Liver (tissue), 3 donors: ENCODE results near the gene PSMG3.

Source experiments
- EGR1 ChIP-seq, 2 donors: IDR thresholded peaks; 2 replicates each; pipeline ENCODE4 v1.6.1; 2016 to 2018; ENCODE audit warnings: antibody characterized with exemption in 2 of 2, low read depth in 2 of 2
- FOXA1 ChIP-seq: IDR thresholded peaks from 2 replicates; pipeline ENCODE4 v1.6.1; 2016; ENCODE audit warnings: antibody characterized with exemption
- GABPA ChIP-seq, 2 donors: IDR thresholded peaks in 1 of 2; conservative IDR thresholded peaks in 1 of 2; 2 replicates each; pipeline ENCODE4 v1.6.1; 2016; ENCODE audit warnings: antibody characterized with exemption in 2 of 2, mild to moderate bottlenecking in 1 of 2, moderate library complexity in 1 of 2
- HNF4G ChIP-seq: IDR thresholded peaks from 2 replicates; pipeline ENCODE4 v1.6.1; 2016; ENCODE audit warnings: antibody characterized with exemption
- NR2F2 ChIP-seq: IDR thresholded peaks from 2 replicates; pipeline ENCODE4 v1.6.1; 2016; ENCODE audit warnings: antibody characterized with exemption
- RAD21 ChIP-seq, 2 donors: IDR thresholded peaks; 2 replicates each; pipeline ENCODE4 v1.6.1; 2016; ENCODE audit warnings: antibody characterized with exemption in 2 of 2, mild to moderate bottlenecking in 2 of 2
- REST ChIP-seq: IDR thresholded peaks from 2 replicates; pipeline ENCODE4 v1.6.1; 2016; ENCODE audit warnings: antibody characterized with exemption, mild to moderate bottlenecking
- SP1 ChIP-seq: IDR thresholded peaks from 2 replicates; pipeline ENCODE4 v1.6.1; 2018; ENCODE audit warnings: antibody characterized with exemption, mild to moderate bottlenecking
- TAF1 ChIP-seq: conservative IDR thresholded peaks from 2 replicates; pipeline ENCODE4 v1.6.1; 2016; ENCODE audit warnings: antibody characterized with exemption, mild to moderate bottlenecking
- YY1 ChIP-seq: IDR thresholded peaks from 2 replicates; pipeline ENCODE4 v1.6.1; 2016; ENCODE audit warnings: antibody characterized with exemption, mild to moderate bottlenecking
- ZBTB33 ChIP-seq: IDR thresholded peaks from 2 replicates; pipeline ENCODE4 v1.6.1; 2016; ENCODE audit warnings: antibody characterized with exemption
- TF ChIP-seq, protein P1 (sequence below): fragments of 150-350 bp; IDR thresholded peaks from 2 replicates; pipeline ENCODE4 v1.5.1; 2017; ENCODE audit warnings: improper control_type of control experiment, low read depth, low read length; ENCODE audit not compliant: missing input control
- TF ChIP-seq, protein P2 (sequence below): IDR thresholded peaks from 2 replicates; pipeline ENCODE4 v1.6.1; 2016; ENCODE audit warnings: antibody characterized with exemption
- donor health status: healthy.
- donor health status: healthy.

DNA sequence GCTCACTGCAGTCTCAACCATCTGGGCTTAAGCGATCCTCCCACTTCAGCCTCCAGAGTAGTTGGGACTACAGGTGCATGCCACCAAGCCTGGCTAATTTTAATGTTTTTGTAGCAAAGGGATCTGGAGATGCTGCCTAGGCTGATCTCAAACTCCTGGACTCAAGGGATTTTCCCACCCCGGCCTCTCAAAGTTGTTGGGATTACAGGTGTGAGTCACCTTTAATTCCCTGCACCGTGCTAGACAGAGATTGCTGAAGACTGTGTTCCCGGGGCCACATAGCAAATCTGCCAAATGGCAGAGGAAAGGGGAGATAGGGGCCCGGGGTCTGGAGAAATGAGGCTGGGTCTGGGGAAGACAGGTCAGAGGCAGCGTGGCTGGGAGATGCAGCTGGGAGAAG lies 20.6 kb upstream of the PSMG3 start:
- TF ChIP-seq, protein P1, sequence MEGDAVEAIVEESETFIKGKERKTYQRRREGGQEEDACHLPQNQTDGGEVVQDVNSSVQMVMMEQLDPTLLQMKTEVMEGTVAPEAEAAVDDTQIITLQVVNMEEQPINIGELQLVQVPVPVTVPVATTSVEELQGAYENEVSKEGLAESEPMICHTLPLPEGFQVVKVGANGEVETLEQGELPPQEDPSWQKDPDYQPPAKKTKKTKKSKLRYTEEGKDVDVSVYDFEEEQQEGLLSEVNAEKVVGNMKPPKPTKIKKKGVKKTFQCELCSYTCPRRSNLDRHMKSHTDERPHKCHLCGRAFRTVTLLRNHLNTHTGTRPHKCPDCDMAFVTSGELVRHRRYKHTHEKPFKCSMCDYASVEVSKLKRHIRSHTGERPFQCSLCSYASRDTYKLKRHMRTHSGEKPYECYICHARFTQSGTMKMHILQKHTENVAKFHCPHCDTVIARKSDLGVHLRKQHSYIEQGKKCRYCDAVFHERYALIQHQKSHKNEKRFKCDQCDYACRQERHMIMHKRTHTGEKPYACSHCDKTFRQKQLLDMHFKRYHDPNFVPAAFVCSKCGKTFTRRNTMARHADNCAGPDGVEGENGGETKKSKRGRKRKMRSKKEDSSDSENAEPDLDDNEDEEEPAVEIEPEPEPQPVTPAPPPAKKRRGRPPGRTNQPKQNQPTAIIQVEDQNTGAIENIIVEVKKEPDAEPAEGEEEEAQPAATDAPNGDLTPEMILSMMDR, result no peak
- TF ChIP-seq EGR1 (IDR thresholded peaks at IDR 0.05; ENCODE audit: low read depth in 2 of 2) (no peak), RAD21 (IDR thresholded peaks at IDR 0.05) (no peak), GABPA (IDR thresholded peaks at IDR 0.05 in 1 of 2, conservative IDR thresholded peaks at IDR 0.05 in 1 of 2) (no peak), YY1 (no peak), TAF1 (no peak), FOXA1 (no peak), SP1 (no peak), ZBTB33 (no peak), REST (no peak), HNF4G (no peak), NR2F2 (no peak)
- TF ChIP-seq, protein P2, sequence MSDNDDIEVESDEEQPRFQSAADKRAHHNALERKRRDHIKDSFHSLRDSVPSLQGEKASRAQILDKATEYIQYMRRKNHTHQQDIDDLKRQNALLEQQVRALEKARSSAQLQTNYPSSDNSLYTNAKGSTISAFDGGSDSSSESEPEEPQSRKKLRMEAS, result no peak
